Progenitor cell of endocrine pancreas (in vitro differentiated cells): ENCODE results near the gene SLC28A3. TPM values are rescaled to one million over a fixed set of nuclear protein-coding genes. Genes with fewer than 3 reads are reported as not detected.
A peak's percentile ranks its signal among the peaks of the same experiment; 100 is the strongest.

Source experiments
- DNase-seq: peaks from one replicate; pipeline ENCODE4 v3.0.0; 2021; ENCODE audit warnings: low spot score; ENCODE audit not compliant: unreplicated experiment
- H3K27ac Mint-ChIP-seq: 2 replicates; pipeline ENCODE4 v1.8.0; 2021; ENCODE audit warnings: mild to moderate bottlenecking, moderate library complexity, mixed read lengths
- H3K27me3 Mint-ChIP-seq: 2 replicates; pipeline ENCODE4 v1.8.0; 2021; ENCODE audit warnings: mixed read lengths
- H3K36me3 Mint-ChIP-seq: 2 replicates; pipeline ENCODE4 v1.8.0; 2022; ENCODE audit warnings: mixed read lengths; ENCODE audit not compliant: insufficient read depth
- H3K4me1 Mint-ChIP-seq: 2 replicates; pipeline ENCODE4 v1.8.0; 2021; ENCODE audit warnings: low read depth, mixed read lengths
- H3K4me3 Mint-ChIP-seq: 2 replicates; pipeline ENCODE4 v1.8.0; 2021; ENCODE audit warnings: low read depth, mild to moderate bottlenecking, moderate library complexity, mixed read lengths
- H3K9me3 Mint-ChIP-seq: 2 replicates; pipeline ENCODE4 v1.8.0; 2021; ENCODE audit warnings: low read depth, mixed read lengths
- CTCF ChIP-seq: fragments of 200-600 bp; sonication (generic); IDR thresholded peaks from one replicate; pipeline ENCODE4 v1.5.0; 2021; ENCODE audit warnings: antibody characterized with exemption, mild to moderate bottlenecking; ENCODE audit not compliant: unreplicated experiment
- total RNA-seq: library from RNA; stranded (reverse); gene quantifications from 2 replicates; pipeline ENCODE4 v1.2.1, GENCODE V29; 2021

SLC28A3 gene
- total RNA-seq, 1 donor from 2014 or later, result 0.62 TPM

- Mint-ChIP-seq H3K4me1 (peaks cover 35% of the 10 kb centered on the region), H3K27ac (no peak overlapping the region)
These were observed 84.9 kb downstream of the SLC28A3 start for GRCh38 chr9:84255696-84256095.

GRCh38 chr9:84254972-84255371 is 85.6 kb downstream of the SLC28A3 start:
- TF ChIP-seq CTCF, result no peak
- Mint-ChIP-seq H3K27ac (peak overlapping the region; percentile 79), H3K4me3 (peak overlapping the region; percentile 38)

More at GRCh38 chr9:84255696-84256095, 84.9 kb downstream of the SLC28A3 start:
- TF ChIP-seq CTCF, result no peak
- H3K27me3 Mint-ChIP-seq, result peaks cover 32% of the 10 kb centered on the region
- no peak for DNase-seq
- H3K4me3 Mint-ChIP-seq, result no peak overlapping the region
- peaks cover 4% of the 10 kb centered on the region for H3K9me3 Mint-ChIP-seq
- no peaks in the 10 kb centered on the region for H3K36me3 Mint-ChIP-seq

GRCh38 chr9:84251921-84252320 is 88.6 kb downstream of the SLC28A3 start:
- peaks cover 3% of the 10 kb centered on the region for H3K36me3 Mint-ChIP-seq
- H3K9me3 Mint-ChIP-seq, result peaks cover 9% of the 10 kb centered on the region
- H3K27me3 Mint-ChIP-seq, result peaks cover 13% of the 10 kb centered on the region
- peaks cover 35% of the 10 kb centered on the region for H3K4me1 Mint-ChIP-seq
- TF ChIP-seq CTCF, result no peak
- H3K27ac Mint-ChIP-seq, result peak overlapping the region; percentile 15
- DNase-seq, result no peak
- no peak overlapping the region for H3K4me3 Mint-ChIP-seq

More at GRCh38 chr9:84254972-84255371, 85.6 kb downstream of the SLC28A3 start:
- peaks cover 4% of the 10 kb centered on the region for H3K9me3 Mint-ChIP-seq
- peaks cover 29% of the 10 kb centered on the region for H3K27me3 Mint-ChIP-seq
- no peaks in the 10 kb centered on the region for H3K36me3 Mint-ChIP-seq
- peaks cover 35% of the 10 kb centered on the region for H3K4me1 Mint-ChIP-seq
- no peak for DNase-seq

- H3K4me3 Mint-ChIP-seq, result no peak overlapping the region
- no peaks in the 10 kb centered on the region for H3K4me1 Mint-ChIP-seq
- DNase-seq, result no peak
- no peaks in the 10 kb centered on the region for H3K36me3 Mint-ChIP-seq
- TF ChIP-seq CTCF, result no peak
- peaks cover 13% of the 10 kb centered on the region for H3K9me3 Mint-ChIP-seq
- H3K27me3 Mint-ChIP-seq, result no peaks in the 10 kb centered on the region
- no peak overlapping the region for H3K27ac Mint-ChIP-seq
These were observed 98.7 kb downstream of the SLC28A3 start for GRCh38 chr9:84241817-84242373.

GRCh38 chr9:84239343-84239742 is 101.2 kb downstream of the SLC28A3 start:
- no peaks in the 10 kb centered on the region for H3K4me1 Mint-ChIP-seq
- no peak for DNase-seq
- TF ChIP-seq CTCF, result no peak
- H3K27ac Mint-ChIP-seq, result no peak overlapping the region
- H3K36me3 Mint-ChIP-seq, result no peaks in the 10 kb centered on the region
- no peaks in the 10 kb centered on the region for H3K27me3 Mint-ChIP-seq
- no peak overlapping the region for H3K4me3 Mint-ChIP-seq
- H3K9me3 Mint-ChIP-seq, result peaks cover 13% of the 10 kb centered on the region
